ENCODE results near the gene VANGL1.

Gene VANGL1

DNA sequence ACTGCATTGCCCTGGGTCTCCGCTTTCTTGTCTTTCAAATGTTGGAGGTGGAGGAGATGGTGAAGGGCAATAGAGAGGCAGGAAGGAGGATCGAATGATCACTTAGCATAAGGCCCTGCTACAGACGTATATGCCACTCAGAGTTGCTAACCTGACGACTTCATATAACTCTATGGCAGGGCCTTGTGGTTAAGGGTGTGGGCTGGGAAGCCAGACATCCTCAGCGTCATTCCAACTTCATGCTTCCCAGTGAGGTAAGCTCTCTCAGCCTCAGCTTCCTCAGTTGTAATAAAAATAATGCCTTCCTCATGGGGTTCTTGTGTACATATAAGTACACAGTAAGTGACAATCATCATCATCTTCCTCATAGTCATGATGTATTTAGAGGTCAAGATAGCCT is 72.1 kb downstream of the VANGL1 start:
- H3K9me3 ChIP-seq = no peaks in the 10 kb centered on the region
- TF ChIP-seq, protein P1, sequence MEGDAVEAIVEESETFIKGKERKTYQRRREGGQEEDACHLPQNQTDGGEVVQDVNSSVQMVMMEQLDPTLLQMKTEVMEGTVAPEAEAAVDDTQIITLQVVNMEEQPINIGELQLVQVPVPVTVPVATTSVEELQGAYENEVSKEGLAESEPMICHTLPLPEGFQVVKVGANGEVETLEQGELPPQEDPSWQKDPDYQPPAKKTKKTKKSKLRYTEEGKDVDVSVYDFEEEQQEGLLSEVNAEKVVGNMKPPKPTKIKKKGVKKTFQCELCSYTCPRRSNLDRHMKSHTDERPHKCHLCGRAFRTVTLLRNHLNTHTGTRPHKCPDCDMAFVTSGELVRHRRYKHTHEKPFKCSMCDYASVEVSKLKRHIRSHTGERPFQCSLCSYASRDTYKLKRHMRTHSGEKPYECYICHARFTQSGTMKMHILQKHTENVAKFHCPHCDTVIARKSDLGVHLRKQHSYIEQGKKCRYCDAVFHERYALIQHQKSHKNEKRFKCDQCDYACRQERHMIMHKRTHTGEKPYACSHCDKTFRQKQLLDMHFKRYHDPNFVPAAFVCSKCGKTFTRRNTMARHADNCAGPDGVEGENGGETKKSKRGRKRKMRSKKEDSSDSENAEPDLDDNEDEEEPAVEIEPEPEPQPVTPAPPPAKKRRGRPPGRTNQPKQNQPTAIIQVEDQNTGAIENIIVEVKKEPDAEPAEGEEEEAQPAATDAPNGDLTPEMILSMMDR (IDR thresholded peaks at IDR 0.05; ENCODE audit: low read depth, low read length) = no peak
- peaks cover 6% of the 10 kb centered on the region for H3K4me1 ChIP-seq
- DNase-seq = no peak
- H3K36me3 ChIP-seq = no peaks in the 10 kb centered on the region
- no peak overlapping the region for H3K4me3 ChIP-seq (ENCODE audit: low read depth, low read length)
- H3K27me3 ChIP-seq = no peaks in the 10 kb centered on the region; the same call in 1 of the 2 replicates

- Histone ChIP-seq H3K27me3 (no peaks in the 10 kb centered on the region), H3K36me3 (no peaks in the 10 kb centered on the region), H3K4me3 (ENCODE audit: low read depth, low read length) (no peak overlapping the region), H3K9me3 (no peaks in the 10 kb centered on the region), H3K4me1 (peaks cover 6% of the 10 kb centered on the region)
- TF ChIP-seq, protein P1 (IDR thresholded peaks at IDR 0.05; ENCODE audit: low read depth, low read length) = no peak
- DNase-seq = no peak
Measured at GRCh38 chr1:115714572-115715141, 72.9 kb downstream of the VANGL1 start.

DNA sequence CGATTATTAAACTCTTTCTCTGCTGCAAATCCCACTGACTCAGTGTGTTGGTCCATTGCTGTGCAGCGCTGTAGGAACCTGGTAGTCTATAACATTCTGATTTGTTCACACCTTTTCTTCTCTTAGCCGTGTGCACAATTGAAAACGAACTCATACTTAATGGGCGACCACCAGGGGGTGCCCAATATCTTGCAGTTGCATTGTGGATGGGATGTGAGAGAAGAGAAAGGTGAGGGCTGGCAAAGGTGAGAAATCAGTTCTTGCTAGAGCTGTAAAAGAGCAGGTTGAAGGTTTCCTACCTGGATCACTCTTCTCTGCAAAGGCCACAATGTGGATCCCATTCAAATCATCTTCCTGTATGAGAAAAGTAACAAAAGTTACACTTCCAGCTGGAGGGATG is 75.8 kb downstream of the VANGL1 start:
- Histone ChIP-seq H3K4me3 (ENCODE audit: low read depth, low read length) (no peak overlapping the region), H3K36me3 (no peaks in the 10 kb centered on the region), H3K9me3 (no peaks in the 10 kb centered on the region), H3K27me3 (no peaks in the 10 kb centered on the region), H3K4me1 (peaks cover 6% of the 10 kb centered on the region)
- TF ChIP-seq, protein P1 (IDR thresholded peaks at IDR 0.05; ENCODE audit: low read depth, low read length) = peak; percentile 38
- peak; percentile 52 for DNase-seq

- no peaks in the 10 kb centered on the region for H3K36me3 ChIP-seq
Measured at GRCh38 chr1:115718011-115718754, 76.4 kb downstream of the VANGL1 start.

DNA sequence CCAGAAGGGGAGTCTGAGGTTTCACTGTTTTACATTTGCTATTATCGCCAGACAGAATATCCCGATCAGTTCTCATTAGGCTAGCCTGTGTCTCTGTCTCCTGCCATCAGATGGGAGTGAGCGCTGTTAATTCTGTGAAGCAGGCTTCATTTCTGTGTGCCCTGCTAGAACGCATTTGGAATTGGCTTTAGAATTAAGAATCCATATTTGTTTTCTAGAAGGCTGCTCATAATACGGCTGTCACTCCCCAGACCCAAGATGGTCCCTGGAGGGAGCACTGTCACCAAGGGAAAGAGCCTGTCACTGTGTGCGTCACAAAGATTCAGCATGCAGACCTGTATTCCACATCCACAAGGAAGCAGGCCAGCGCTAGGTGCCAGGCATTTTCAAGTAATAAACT is 77.5 kb downstream of the VANGL1 start:
- peak; percentile 31 for DNase-seq
- TF ChIP-seq, protein P1 (IDR thresholded peaks at IDR 0.05; ENCODE audit: low read depth, low read length) = no peak
- H3K36me3 ChIP-seq = no peaks in the 10 kb centered on the region
- no peaks in the 10 kb centered on the region for H3K9me3 ChIP-seq
- peaks cover 6% of the 10 kb centered on the region for H3K4me1 ChIP-seq
- H3K4me3 ChIP-seq (ENCODE audit: low read depth, low read length) = no peak overlapping the region
- no peaks in the 10 kb centered on the region for H3K27me3 ChIP-seq

More at GRCh38 chr1:115718011-115718754, 76.4 kb downstream of the VANGL1 start:
- no peaks in the 10 kb centered on the region for H3K9me3 ChIP-seq
- TF ChIP-seq, protein P1 (IDR thresholded peaks at IDR 0.05; ENCODE audit: low read depth, low read length) = peak; percentile 24; the same call in 1 of the 2 replicates
- DNase-seq = peak; percentile 19
- no peaks in the 10 kb centered on the region for H3K27me3 ChIP-seq
- H3K4me1 ChIP-seq = peaks cover 6% of the 10 kb centered on the region
- no peak overlapping the region for H3K4me3 ChIP-seq (ENCODE audit: low read depth, low read length)

GRCh38 chr1:115722221-115722620 is 80.5 kb downstream of the VANGL1 start:
- DNase-seq = no peak
- TF ChIP-seq, protein P1 (IDR thresholded peaks at IDR 0.05; ENCODE audit: low read depth, low read length) = no peak
- H3K4me3 ChIP-seq (ENCODE audit: low read depth, low read length) = no peak overlapping the region
- no peaks in the 10 kb centered on the region for H3K27me3 ChIP-seq
- no peaks in the 10 kb centered on the region for H3K9me3 ChIP-seq
- no peaks in the 10 kb centered on the region for H3K36me3 ChIP-seq
- H3K4me1 ChIP-seq = peaks cover 6% of the 10 kb centered on the region
